WTC11 (cell line): Measurements from ENCODE around the gene CBLB. TPM values are rescaled to one million over a fixed set of nuclear protein-coding genes. Genes with fewer than 3 reads are reported as not detected.

Experiments
- ATAC-seq: fragments of 200-7000 bp; cut with Tn5 transposase; 2 replicates; pipeline ENCODE4 v1.10.0; 2021; ENCODE audit warnings: mild to moderate bottlenecking, moderate library complexity
- CTCF ChIA-PET: fragments of 300-600 bp; sonication (Branson Sonifier 250); formaldehyde crosslinking; loops from one replicate; lab custom pipeline; 2021; ENCODE audit warnings: antibody characterized with exemption; lab: Charles Lee
- POLR2A ChIA-PET: fragments of 350-600 bp; sonication (Branson Sonifier 250); formaldehyde crosslinking; loops from one replicate; lab custom pipeline; 2021; ENCODE audit warnings: antibody characterized with exemption; lab: Charles Lee
- DNase-seq: peaks from one replicate; pipeline ENCODE4 v3.0.0; 2021; ENCODE audit warnings: low spot score
- H3K27ac Mint-ChIP-seq: 2 replicates; pipeline ENCODE4 v1.8.0; 2021; ENCODE audit warnings: mixed read lengths
- H3K27me3 Mint-ChIP-seq: 2 replicates; pipeline ENCODE4 v1.8.0; 2021; ENCODE audit warnings: low read depth, mild to moderate bottlenecking, moderate library complexity, mixed read lengths
- H3K36me3 Mint-ChIP-seq: 2 replicates; pipeline ENCODE4 v1.8.0; 2021; ENCODE audit warnings: mixed read lengths
- H3K4me1 Mint-ChIP-seq: 2 replicates; pipeline ENCODE4 v1.8.0; 2022; ENCODE audit warnings: mixed read lengths
- H3K4me3 Mint-ChIP-seq: 2 replicates; pipeline ENCODE4 v1.8.0; 2021; ENCODE audit warnings: mild to moderate bottlenecking, moderate library complexity, mixed read lengths
- H3K9me3 Mint-ChIP-seq: 2 replicates; pipeline ENCODE4 v1.8.0; 2021; ENCODE audit warnings: mixed read lengths
- CREB1 ChIP-seq: sonication (generic); formaldehyde crosslinking; IDR thresholded peaks from 2 replicates; pipeline ENCODE4 v1.8.0; 2023; ENCODE audit warnings: mild to moderate bottlenecking, missing genetic modification reagents
- ELF4 ChIP-seq: sonication (generic); formaldehyde crosslinking; IDR thresholded peaks from 2 replicates; pipeline ENCODE4 v1.8.1; 2022; ENCODE audit warnings: low read depth, mild to moderate bottlenecking, moderate library complexity, missing genetic modification reagents
- FOXJ3 ChIP-seq: sonication (generic); formaldehyde crosslinking; IDR thresholded peaks from 2 replicates; pipeline ENCODE4 v1.9.0; 2021; ENCODE audit warnings: missing genetic modification reagents, mild to moderate bottlenecking, borderline replicate concordance
- FOXP1 ChIP-seq: sonication (generic); formaldehyde crosslinking; IDR thresholded peaks from 2 replicates; pipeline ENCODE4 v1.8.0; 2022; ENCODE audit warnings: missing genetic modification reagents, mild to moderate bottlenecking, moderate library complexity, borderline replicate concordance
- GRHL2 ChIP-seq: fragments of 250-450 bp; sonication (Bioruptor Pico); IDR thresholded peaks from 2 replicates; pipeline ENCODE4 v1.8.0; 2022; ENCODE audit warnings: mild to moderate bottlenecking, moderate library complexity; ENCODE audit not compliant: insufficient replicate concordance, severe bottlenecking
- GTF2I ChIP-seq: fragments of 250-450 bp; sonication (Bioruptor Pico); conservative IDR thresholded peaks from 2 replicates; pipeline ENCODE4 v1.4.0; 2021; ENCODE audit warnings: mild to moderate bottlenecking
- MLX ChIP-seq: sonication (generic); formaldehyde crosslinking; IDR thresholded peaks from 2 replicates; pipeline ENCODE4 v1.8.1; 2023; ENCODE audit warnings: mild to moderate bottlenecking, missing genetic modification reagents, moderate library complexity
- NR2C2 ChIP-seq: sonication (generic); formaldehyde crosslinking; IDR thresholded peaks from 2 replicates; pipeline ENCODE4 v1.8.0; 2022; ENCODE audit warnings: mild to moderate bottlenecking, missing genetic modification reagents
- OVOL2 ChIP-seq: fragments of 250-450 bp; sonication (Bioruptor Pico); IDR thresholded peaks from 2 replicates; pipeline ENCODE4 v1.9.0; 2021; ENCODE audit warnings: mild to moderate bottlenecking, borderline replicate concordance
- SMAD4 ChIP-seq: sonication (generic); formaldehyde crosslinking; IDR thresholded peaks from 2 replicates; pipeline ENCODE4 v1.8.0; 2022; ENCODE audit warnings: mild to moderate bottlenecking, missing genetic modification reagents
- TEAD1 ChIP-seq: sonication (generic); formaldehyde crosslinking; IDR thresholded peaks from 2 replicates; pipeline ENCODE4 v1.8.0; 2022; ENCODE audit warnings: mild to moderate bottlenecking, missing genetic modification reagents
- ZBTB21 ChIP-seq: sonication (generic); formaldehyde crosslinking; IDR thresholded peaks from 2 replicates; pipeline ENCODE4 v1.8.1; 2023; ENCODE audit warnings: mild to moderate bottlenecking, missing genetic modification reagents, borderline replicate concordance
- ZNF232 ChIP-seq: sonication (generic); formaldehyde crosslinking; IDR thresholded peaks from 2 replicates; pipeline ENCODE4 v1.8.0; 2022; ENCODE audit warnings: mild to moderate bottlenecking, missing genetic modification reagents
- ZNF396 ChIP-seq: fragments of 250-450 bp; sonication (Bioruptor Pico); IDR thresholded peaks from 2 replicates; pipeline ENCODE4 v1.8.0; 2021; ENCODE audit warnings: mild to moderate bottlenecking, moderate library complexity, borderline replicate concordance
- total RNA-seq: library from RNA; stranded (reverse); gene quantifications from 3 replicates; pipeline ENCODE4 v1.2.3, GENCODE V29; 2021
- TF ChIP-seq, protein P1 (sequence below): sonication (generic); formaldehyde crosslinking; IDR thresholded peaks from 2 replicates; pipeline ENCODE4 v1.8.1; 2022; ENCODE audit warnings: missing genetic modification reagents, borderline replicate concordance
- TF ChIP-seq, protein P2 (sequence below): fragments of 250-450 bp; sonication (Bioruptor Pico); IDR thresholded peaks from 2 replicates; pipeline ENCODE4 v1.9.0; 2021; ENCODE audit warnings: mild to moderate bottlenecking
- TF ChIP-seq, protein P3 (sequence below): sonication (generic); formaldehyde crosslinking; IDR thresholded peaks from 2 replicates; pipeline ENCODE4 v1.8.0; 2023; ENCODE audit warnings: mild to moderate bottlenecking, missing genetic modification reagents
- TF ChIP-seq, protein P4 (sequence below): sonication (generic); formaldehyde crosslinking; IDR thresholded peaks from 2 replicates; pipeline ENCODE4 v1.8.0; 2023; ENCODE audit warnings: missing genetic modification reagents
- TF ChIP-seq, protein P5 (sequence below): fragments of 250-450 bp; sonication (Bioruptor Pico); IDR thresholded peaks from 2 replicates; pipeline ENCODE4 v1.9.0; 2021; ENCODE audit warnings: mild to moderate bottlenecking, borderline replicate concordance
- TF ChIP-seq, protein P6 (sequence below): fragments of 250-450 bp; sonication (Bioruptor Pico); IDR thresholded peaks from 2 replicates; pipeline ENCODE4 v2.1.2; 2022; ENCODE audit warnings: mild to moderate bottlenecking, moderate library complexity

CBLB gene
- total RNA-seq, 1 experiment from 2014 or later, result 19.8 TPM

DNA sequence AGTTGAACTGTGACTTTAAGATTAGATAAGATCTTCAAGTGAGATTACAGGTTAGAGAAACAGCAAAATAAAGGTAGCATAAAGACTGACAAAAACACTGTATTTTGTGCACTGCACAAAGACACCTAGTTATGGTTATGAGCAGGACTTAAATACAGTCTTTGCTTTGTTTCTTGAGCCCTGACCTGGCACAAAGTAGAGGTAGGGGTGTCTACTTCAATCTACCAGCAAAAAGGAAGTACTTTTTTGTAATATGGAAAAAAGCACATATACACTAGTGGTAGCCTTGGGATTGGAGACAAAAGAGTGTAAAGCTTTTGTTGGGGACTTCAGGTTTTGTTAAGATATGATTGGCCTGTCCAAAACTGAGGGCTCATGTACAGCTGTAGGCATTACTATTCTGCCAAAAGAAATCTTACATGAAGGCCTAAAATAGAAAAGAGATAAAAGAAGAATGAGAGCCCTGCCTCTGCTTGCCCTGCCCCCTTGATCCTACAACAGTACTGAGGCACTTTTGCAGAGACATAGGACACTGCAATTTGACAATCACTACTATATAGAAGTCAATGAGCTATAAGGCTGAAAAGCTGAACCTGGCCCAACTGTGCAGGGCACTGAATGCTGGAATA is 194.3 kb downstream of the CBLB start:
- no peaks in the 10 kb centered on the region for H3K27me3 Mint-ChIP-seq
- no peak for ATAC-seq
- ChIA-PET CTCF (no interaction called here), POLR2A (no interaction called here)
- H3K4me3 Mint-ChIP-seq, result no peak overlapping the region
- no peaks in the 10 kb centered on the region for H3K9me3 Mint-ChIP-seq
- no peak for DNase-seq
- TF ChIP-seq, protein P1, sequence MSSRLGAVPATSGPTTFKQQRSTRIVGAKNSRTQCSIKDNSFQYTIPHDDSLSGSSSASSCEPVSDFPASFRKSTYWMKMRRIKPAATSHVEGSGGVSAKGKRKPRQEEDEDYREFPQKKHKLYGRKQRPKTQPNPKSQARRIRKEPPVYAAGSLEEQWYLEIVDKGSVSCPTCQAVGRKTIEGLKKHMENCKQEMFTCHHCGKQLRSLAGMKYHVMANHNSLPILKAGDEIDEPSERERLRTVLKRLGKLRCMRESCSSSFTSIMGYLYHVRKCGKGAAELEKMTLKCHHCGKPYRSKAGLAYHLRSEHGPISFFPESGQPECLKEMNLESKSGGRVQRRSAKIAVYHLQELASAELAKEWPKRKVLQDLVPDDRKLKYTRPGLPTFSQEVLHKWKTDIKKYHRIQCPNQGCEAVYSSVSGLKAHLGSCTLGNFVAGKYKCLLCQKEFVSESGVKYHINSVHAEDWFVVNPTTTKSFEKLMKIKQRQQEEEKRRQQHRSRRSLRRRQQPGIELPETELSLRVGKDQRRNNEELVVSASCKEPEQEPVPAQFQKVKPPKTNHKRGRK (CRISPR knock-in tag), result no peak
- TF ChIP-seq ELF4 (CRISPR knock-in tag) (no peak), MLX (CRISPR knock-in tag) (no peak), FOXJ3 (no peak), ZNF396 (no peak), ZBTB21 (no peak), OVOL2 (CRISPR knock-in tag) (no peak), ZNF232 (CRISPR knock-in tag) (no peak), GTF2I (CRISPR knock-in tag) (no peak), SMAD4 (CRISPR knock-in tag) (no peak)
- TF ChIP-seq, protein P2, sequence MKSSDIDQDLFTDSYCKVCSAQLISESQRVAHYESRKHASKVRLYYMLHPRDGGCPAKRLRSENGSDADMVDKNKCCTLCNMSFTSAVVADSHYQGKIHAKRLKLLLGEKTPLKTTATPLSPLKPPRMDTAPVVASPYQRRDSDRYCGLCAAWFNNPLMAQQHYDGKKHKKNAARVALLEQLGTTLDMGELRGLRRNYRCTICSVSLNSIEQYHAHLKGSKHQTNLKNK (CRISPR knock-in tag), result no peak
- TF ChIP-seq, protein P3, sequence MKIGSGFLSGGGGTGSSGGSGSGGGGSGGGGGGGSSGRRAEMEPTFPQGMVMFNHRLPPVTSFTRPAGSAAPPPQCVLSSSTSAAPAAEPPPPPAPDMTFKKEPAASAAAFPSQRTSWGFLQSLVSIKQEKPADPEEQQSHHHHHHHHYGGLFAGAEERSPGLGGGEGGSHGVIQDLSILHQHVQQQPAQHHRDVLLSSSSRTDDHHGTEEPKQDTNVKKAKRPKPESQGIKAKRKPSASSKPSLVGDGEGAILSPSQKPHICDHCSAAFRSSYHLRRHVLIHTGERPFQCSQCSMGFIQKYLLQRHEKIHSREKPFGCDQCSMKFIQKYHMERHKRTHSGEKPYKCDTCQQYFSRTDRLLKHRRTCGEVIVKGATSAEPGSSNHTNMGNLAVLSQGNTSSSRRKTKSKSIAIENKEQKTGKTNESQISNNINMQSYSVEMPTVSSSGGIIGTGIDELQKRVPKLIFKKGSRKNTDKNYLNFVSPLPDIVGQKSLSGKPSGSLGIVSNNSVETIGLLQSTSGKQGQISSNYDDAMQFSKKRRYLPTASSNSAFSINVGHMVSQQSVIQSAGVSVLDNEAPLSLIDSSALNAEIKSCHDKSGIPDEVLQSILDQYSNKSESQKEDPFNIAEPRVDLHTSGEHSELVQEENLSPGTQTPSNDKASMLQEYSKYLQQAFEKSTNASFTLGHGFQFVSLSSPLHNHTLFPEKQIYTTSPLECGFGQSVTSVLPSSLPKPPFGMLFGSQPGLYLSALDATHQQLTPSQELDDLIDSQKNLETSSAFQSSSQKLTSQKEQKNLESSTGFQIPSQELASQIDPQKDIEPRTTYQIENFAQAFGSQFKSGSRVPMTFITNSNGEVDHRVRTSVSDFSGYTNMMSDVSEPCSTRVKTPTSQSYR (CRISPR knock-in tag), result no peak
- TF ChIP-seq, protein P4, sequence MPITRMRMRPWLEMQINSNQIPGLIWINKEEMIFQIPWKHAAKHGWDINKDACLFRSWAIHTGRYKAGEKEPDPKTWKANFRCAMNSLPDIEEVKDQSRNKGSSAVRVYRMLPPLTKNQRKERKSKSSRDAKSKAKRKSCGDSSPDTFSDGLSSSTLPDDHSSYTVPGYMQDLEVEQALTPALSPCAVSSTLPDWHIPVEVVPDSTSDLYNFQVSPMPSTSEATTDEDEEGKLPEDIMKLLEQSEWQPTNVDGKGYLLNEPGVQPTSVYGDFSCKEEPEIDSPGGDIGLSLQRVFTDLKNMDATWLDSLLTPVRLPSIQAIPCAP (CRISPR knock-in tag), result no peak
- H3K36me3 Mint-ChIP-seq, result peaks cover 13% of the 10 kb centered on the region
- no peaks in the 10 kb centered on the region for H3K4me1 Mint-ChIP-seq
- no peak overlapping the region for H3K27ac Mint-ChIP-seq

- no peak overlapping the region for H3K27ac Mint-ChIP-seq
- no peaks in the 10 kb centered on the region for H3K9me3 Mint-ChIP-seq
- no peak overlapping the region for H3K4me3 Mint-ChIP-seq
- ATAC-seq (no peak), DNase-seq (no peak)
- no peaks in the 10 kb centered on the region for H3K4me1 Mint-ChIP-seq
- CTCF ChIA-PET, result no interaction called here
- POLR2A ChIA-PET, result no interaction called here
- no peaks in the 10 kb centered on the region for H3K27me3 Mint-ChIP-seq
- H3K36me3 Mint-ChIP-seq, result peaks cover 17% of the 10 kb centered on the region
- TF ChIP-seq GRHL2 (no peak), FOXP1 (no peak), NR2C2 (CRISPR knock-in tag) (no peak), CREB1 (CRISPR knock-in tag) (no peak), ZNF232 (CRISPR knock-in tag) (no peak), TEAD1 (CRISPR knock-in tag) (no peak)
- TF ChIP-seq, protein P5, sequence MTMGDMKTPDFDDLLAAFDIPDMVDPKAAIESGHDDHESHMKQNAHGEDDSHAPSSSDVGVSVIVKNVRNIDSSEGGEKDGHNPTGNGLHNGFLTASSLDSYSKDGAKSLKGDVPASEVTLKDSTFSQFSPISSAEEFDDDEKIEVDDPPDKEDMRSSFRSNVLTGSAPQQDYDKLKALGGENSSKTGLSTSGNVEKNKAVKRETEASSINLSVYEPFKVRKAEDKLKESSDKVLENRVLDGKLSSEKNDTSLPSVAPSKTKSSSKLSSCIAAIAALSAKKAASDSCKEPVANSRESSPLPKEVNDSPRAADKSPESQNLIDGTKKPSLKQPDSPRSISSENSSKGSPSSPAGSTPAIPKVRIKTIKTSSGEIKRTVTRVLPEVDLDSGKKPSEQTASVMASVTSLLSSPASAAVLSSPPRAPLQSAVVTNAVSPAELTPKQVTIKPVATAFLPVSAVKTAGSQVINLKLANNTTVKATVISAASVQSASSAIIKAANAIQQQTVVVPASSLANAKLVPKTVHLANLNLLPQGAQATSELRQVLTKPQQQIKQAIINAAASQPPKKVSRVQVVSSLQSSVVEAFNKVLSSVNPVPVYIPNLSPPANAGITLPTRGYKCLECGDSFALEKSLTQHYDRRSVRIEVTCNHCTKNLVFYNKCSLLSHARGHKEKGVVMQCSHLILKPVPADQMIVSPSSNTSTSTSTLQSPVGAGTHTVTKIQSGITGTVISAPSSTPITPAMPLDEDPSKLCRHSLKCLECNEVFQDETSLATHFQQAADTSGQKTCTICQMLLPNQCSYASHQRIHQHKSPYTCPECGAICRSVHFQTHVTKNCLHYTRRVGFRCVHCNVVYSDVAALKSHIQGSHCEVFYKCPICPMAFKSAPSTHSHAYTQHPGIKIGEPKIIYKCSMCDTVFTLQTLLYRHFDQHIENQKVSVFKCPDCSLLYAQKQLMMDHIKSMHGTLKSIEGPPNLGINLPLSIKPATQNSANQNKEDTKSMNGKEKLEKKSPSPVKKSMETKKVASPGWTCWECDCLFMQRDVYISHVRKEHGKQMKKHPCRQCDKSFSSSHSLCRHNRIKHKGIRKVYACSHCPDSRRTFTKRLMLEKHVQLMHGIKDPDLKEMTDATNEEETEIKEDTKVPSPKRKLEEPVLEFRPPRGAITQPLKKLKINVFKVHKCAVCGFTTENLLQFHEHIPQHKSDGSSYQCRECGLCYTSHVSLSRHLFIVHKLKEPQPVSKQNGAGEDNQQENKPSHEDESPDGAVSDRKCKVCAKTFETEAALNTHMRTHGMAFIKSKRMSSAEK (CRISPR knock-in tag), result no peak
- TF ChIP-seq, protein P6, sequence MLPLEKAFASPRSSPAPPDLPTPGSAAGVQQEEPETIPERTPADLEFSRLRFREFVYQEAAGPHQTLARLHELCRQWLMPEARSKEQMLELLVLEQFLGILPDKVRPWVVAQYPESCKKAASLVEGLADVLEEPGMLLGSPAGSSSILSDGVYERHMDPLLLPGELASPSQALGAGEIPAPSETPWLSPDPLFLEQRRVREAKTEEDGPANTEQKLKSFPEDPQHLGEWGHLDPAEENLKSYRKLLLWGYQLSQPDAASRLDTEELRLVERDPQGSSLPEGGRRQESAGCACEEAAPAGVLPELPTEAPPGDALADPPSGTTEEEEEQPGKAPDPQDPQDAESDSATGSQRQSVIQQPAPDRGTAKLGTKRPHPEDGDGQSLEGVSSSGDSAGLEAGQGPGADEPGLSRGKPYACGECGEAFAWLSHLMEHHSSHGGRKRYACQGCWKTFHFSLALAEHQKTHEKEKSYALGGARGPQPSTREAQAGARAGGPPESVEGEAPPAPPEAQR, result no peak
- TF ChIP-seq, protein P3 (CRISPR knock-in tag), result no peak
Observed at GRCh38 chr3:105672996-105673395, 195.8 kb downstream of the CBLB start.
